ENCODE measurements around the gene FKBP1B.
"Not testable (repeated sequence)": the region's sequence is repeated elsewhere in the genome, so short reads cannot be mapped to it uniquely, and the experiment has no call there.

Gene FKBP1B

GRCh38 chr2:24022975-24023575 is 26.5 kb upstream of the FKBP1B start:
- no peak for DNase-seq

- peak; percentile 54 for DNase-seq
Measured at GRCh38 chr2:24024018-24024417, 25.5 kb upstream of the FKBP1B start.

- no peak for DNase-seq
Measured at GRCh38 chr2:24024996-24025663, 24.4 kb upstream of the FKBP1B start.

GRCh38 chr2:24026233-24026632 is 23.3 kb upstream of the FKBP1B start:
- no peak for DNase-seq

- no peak for DNase-seq
Measured at GRCh38 chr2:24038786-24039499, 10.6 kb upstream of the FKBP1B start.

- no peak for DNase-seq
Measured at GRCh38 chr2:24040511-24040910, 9.0 kb upstream of the FKBP1B start.

- DNase-seq, result not testable (repeated sequence)
Measured at GRCh38 chr2:24043133-24043532, 6.4 kb upstream of the FKBP1B start.

- no peak for DNase-seq
Measured at GRCh38 chr2:24045511-24046508, 3.7 kb upstream of the FKBP1B start.

GRCh38 chr2:24046599-24046929 is 3.0 kb upstream of the FKBP1B start:
- peak; percentile 13 for DNase-seq

GRCh38 chr2:24046930-24047702 is 2.4 kb upstream of the FKBP1B start, which contains the start of gene WDCP:
TSS of gene WDCP (minus strand) at chr2:24047391. CDS start at chr2:24039494, 7,897 bp downstream.
- DNase-seq, result peak; percentile 99

- DNase-seq, result no peak
Measured at GRCh38 chr2:24047703-24048033, 1.9 kb upstream of the FKBP1B start.

GRCh38 chr2:24048769-24049484 is 614 bp upstream of the FKBP1B start:
- DNase-seq, result no peak

- no peak for DNase-seq
Measured at GRCh38 chr2:24050041-24050979, 769 bp downstream of the FKBP1B start.

GRCh38 chr2:24051833-24052232 is 2.3 kb downstream of the FKBP1B start:
- DNase-seq, result no peak

- DNase-seq, result no peak
Measured at GRCh38 chr2:24052951-24053350, 3.4 kb downstream of the FKBP1B start.

GRCh38 chr2:24054366-24055010 is 4.9 kb downstream of the FKBP1B start:
- no peak for DNase-seq

- no peak for DNase-seq
Measured at GRCh38 chr2:24055750-24056149, 6.2 kb downstream of the FKBP1B start.

GRCh38 chr2:24058564-24059271 is 9.2 kb downstream of the FKBP1B start:
- no peak for DNase-seq

GRCh38 chr2:24065341-24065740 is 15.8 kb downstream of the FKBP1B start:
- no peak for DNase-seq

Data from HCEC 1CT (cell line).